Neural cell (in vitro differentiated cells): Measurements from ENCODE around the gene CCDC182. TPM values are rescaled to one million over a fixed set of nuclear protein-coding genes. Genes with fewer than 3 reads are reported as not detected.

Experiments
- H2AFZ ChIP-seq: fragments of 200-600, 300-800 bp; sonication (generic), shearing (Covaris generic); 2 replicates; pipeline ENCODE4 v1.6.0; 2014; ENCODE audit warnings: low read depth, mild to moderate bottlenecking, antibody characterized with exemption, low read length, moderate library complexity
- H3F3A ChIP-seq: fragments of 200-600 bp; shearing (Covaris generic); 2 replicates; pipeline ENCODE4 v1.6.1; 2016; ENCODE audit warnings: mild to moderate bottlenecking, moderate library complexity, mixed read lengths, antibody characterized with exemption, low read length; ENCODE audit not compliant: insufficient read depth, poor library complexity, severe bottlenecking
- H3K27ac ChIP-seq: fragments of 200-600, 300-800 bp; sonication (generic), shearing (Covaris generic); 2 replicates; pipeline ENCODE4 v1.5.1; 2014; ENCODE audit warnings: mild to moderate bottlenecking, low read length, moderate library complexity
- H3K27me3 ChIP-seq: fragments of 300-800, 200-600 bp; sonication (generic), shearing (Covaris generic); 2 replicates; pipeline ENCODE4 v1.6.0; 2014; ENCODE audit warnings: mild to moderate bottlenecking, low read depth, low read length, moderate library complexity; ENCODE audit not compliant: insufficient read depth
- H3K36me3 ChIP-seq: fragments of 300-800, 200-600 bp; sonication (generic), shearing (Covaris generic); 2 replicates; pipeline ENCODE4 v1.5.1; 2014; ENCODE audit warnings: mild to moderate bottlenecking, antibody characterized with exemption, low read length, moderate library complexity; ENCODE audit not compliant: insufficient read depth
- H3K4me2 ChIP-seq: fragments of 300-800, 200-600 bp; sonication (generic), shearing (Covaris generic); 2 replicates; pipeline ENCODE4 v1.6.0; 2014; ENCODE audit warnings: mild to moderate bottlenecking, low read length
- H3K4me3 ChIP-seq: fragments of 300-800, 200-600 bp; sonication (generic), shearing (Covaris generic); 2 replicates; pipeline ENCODE4 v1.5.1; 2014; ENCODE audit warnings: mild to moderate bottlenecking, low read length, moderate library complexity
- H3K79me2 ChIP-seq: fragments of 200-600 bp; shearing (Covaris generic); replicated peaks from 2 replicates; pipeline ENCODE4 v1.6.0; 2014; ENCODE audit warnings: mild to moderate bottlenecking, low read length, moderate library complexity; ENCODE audit not compliant: insufficient read depth
- H3K9ac ChIP-seq: fragments of 300-800, 200-600 bp; sonication (generic), shearing (Covaris generic); 2 replicates; pipeline ENCODE4 v1.6.1; 2016; ENCODE audit warnings: mild to moderate bottlenecking, low read length, mixed read lengths
- H3K9me2 ChIP-seq: fragments of 200-600 bp; shearing (Covaris generic); 2 replicates; pipeline ENCODE4 v1.6.1; 2016; ENCODE audit warnings: mild to moderate bottlenecking, low read length, mixed read lengths; ENCODE audit not compliant: insufficient read depth
- H3K9me3 ChIP-seq: fragments of 200-600, 300-800 bp; sonication (generic), shearing (Covaris generic); 2 replicates; pipeline ENCODE4 v1.6.1; 2016; ENCODE audit warnings: mild to moderate bottlenecking, mixed run types, low read length, moderate library complexity, mixed read lengths
- H4K20me1 ChIP-seq: fragments of 200-600 bp; shearing (Covaris generic); 2 replicates; pipeline ENCODE4 v1.6.1; 2016; ENCODE audit warnings: mild to moderate bottlenecking, mixed run types; ENCODE audit not compliant: insufficient read depth
- CTCF ChIP-seq: fragments of 450-650 bp; IDR thresholded peaks from 2 replicates; pipeline ENCODE4 v1.5.1; 2014; ENCODE audit warnings: antibody characterized with exemption, mild to moderate bottlenecking, moderate library complexity; ENCODE audit not compliant: poor library complexity, severe bottlenecking
- EP300 ChIP-seq: fragments of 450-650 bp; conservative IDR thresholded peaks from 2 replicates; pipeline ENCODE4 v1.6.1; 2014; ENCODE audit warnings: antibody characterized with exemption, mild to moderate bottlenecking, moderate library complexity; ENCODE audit not compliant: poor library complexity, severe bottlenecking
- EZH2 ChIP-seq: fragments of 200-600, 300-800 bp; shearing (Covaris generic), sonication (generic); IDR thresholded peaks from 2 replicates; pipeline ENCODE4 v1.6.1; 2014; ENCODE audit warnings: antibody characterized with exemption, low read length, borderline replicate concordance, mild to moderate bottlenecking; ENCODE audit not compliant: insufficient read depth, poor library complexity, severe bottlenecking
- MXI1 ChIP-seq: fragments of 450-650 bp; conservative IDR thresholded peaks from 2 replicates; pipeline ENCODE4 v1.6.1; 2014; ENCODE audit warnings: antibody characterized with exemption, mild to moderate bottlenecking; ENCODE audit not compliant: poor library complexity, severe bottlenecking
- POLR2AphosphoS5 ChIP-seq: IDR thresholded peaks from 2 replicates; pipeline ENCODE4 v1.6.1; 2012
- RAD21 ChIP-seq: fragments of 450-650 bp; conservative IDR thresholded peaks from 2 replicates; pipeline ENCODE4 v1.6.1; 2014; ENCODE audit warnings: antibody characterized with exemption, mild to moderate bottlenecking, moderate library complexity
- REST ChIP-seq: IDR thresholded peaks from 2 replicates; pipeline ENCODE4 v1.6.1; 2012; ENCODE audit warnings: borderline replicate concordance
- SMC3 ChIP-seq: fragments of 450-650 bp; conservative IDR thresholded peaks from 2 replicates; pipeline ENCODE4 v1.6.1; 2014; ENCODE audit warnings: antibody characterized with exemption, mild to moderate bottlenecking, moderate library complexity; ENCODE audit not compliant: poor library complexity
- TAF1 ChIP-seq: IDR thresholded peaks from 2 replicates; pipeline ENCODE4 v1.6.1; 2012; ENCODE audit warnings: low read depth
- polyA plus RNA-seq: library from polyadenylated mRNA; depleted of rRNA; stranded (reverse); fragments of >200 nt; gene quantifications from 2 replicates; pipeline ENCODE4 v1.2.3, GENCODE V29; 2014

CCDC182 gene
- polyA plus RNA-seq, 1 donor from 2014 or later = not detected

GRCh38 chr17:57697891-57698711 lies 47.0 kb downstream of the CCDC182 start:
- H3K4me2 ChIP-seq = no peak overlapping the region
- no peaks in the 10 kb centered on the region for H3K27me3 ChIP-seq
- H3F3A ChIP-seq = no peaks in the 10 kb centered on the region
- H4K20me1 ChIP-seq = no peaks in the 10 kb centered on the region
- H3K4me3 ChIP-seq = no peak overlapping the region
- H3K79me2 ChIP-seq = no peaks in the 10 kb centered on the region
- no peak overlapping the region for H3K9ac ChIP-seq
- TF ChIP-seq POLR2AphosphoS5 (no peak), MXI1 (no peak), EZH2 (no peak), CTCF (no peak), TAF1 (no peak), EP300 (no peak), REST (no peak), SMC3 (no peak), RAD21 (no peak)
- H2AFZ ChIP-seq = no peak overlapping the region
- H3K9me2 ChIP-seq = no peaks in the 10 kb centered on the region
- no peak overlapping the region for H3K27ac ChIP-seq
- no peaks in the 10 kb centered on the region for H3K9me3 ChIP-seq
- H3K36me3 ChIP-seq = no peaks in the 10 kb centered on the region

- Histone ChIP-seq H3K9ac (no peak overlapping the region), H3K27me3 (no peaks in the 10 kb centered on the region)
- no peak for TF ChIP-seq POLR2AphosphoS5
- TF ChIP-seq REST = no peak
- TF ChIP-seq CTCF = no peak
- no peak for TF ChIP-seq SMC3
- TF ChIP-seq RAD21 = no peak
- TF ChIP-seq EP300 = no peak
- TF ChIP-seq TAF1 = no peak
- TF ChIP-seq EZH2 = no peak
- no peak for TF ChIP-seq MXI1
Measured at GRCh38 chr17:57697197-57697596, 47.9 kb downstream of the CCDC182 start.

More at GRCh38 chr17:57697197-57697596, 47.9 kb downstream of the CCDC182 start:
- Histone ChIP-seq H3K36me3 (no peaks in the 10 kb centered on the region), H3K27ac (no peak overlapping the region), H3K79me2 (no peaks in the 10 kb centered on the region), H4K20me1 (no peaks in the 10 kb centered on the region), H3F3A (no peaks in the 10 kb centered on the region), H3K4me2 (no peak overlapping the region), H3K9me3 (no peaks in the 10 kb centered on the region), H3K4me3 (no peak overlapping the region), H2AFZ (no peak overlapping the region), H3K9me2 (no peaks in the 10 kb centered on the region)
